MCF 10A (cell line): Measurements from ENCODE around the gene ZNF136. TPM values are rescaled to one million over a fixed set of nuclear protein-coding genes. Genes with fewer than 3 reads are reported as not detected.

ENCODE experiments used
- BruUV-seq: library from RNA; stranded (reverse); fragments of 400-500 nt; replicated peaks from 2 replicates; lab custom pipeline; 2021; lab: Mats Ljungman, UMichigan
- CTCF ChIA-PET: fragments of 300-600 bp; sonication (Branson Sonifier 250); formaldehyde crosslinking; extraction: SDS; loops from one replicate; lab custom pipeline; 2021; ENCODE audit warnings: antibody characterized with exemption, inconsistent platforms; lab: Yijun Ruan, JAX
- POLR2A ChIA-PET: fragments of 300-600, 350-650 bp; sonication (Branson Sonifier 250); formaldehyde crosslinking; extraction: SDS; loops from one replicate; lab custom pipeline; 2020; ENCODE audit warnings: antibody characterized with exemption, inconsistent platforms; lab: Yijun Ruan, JAX
- DNase-seq: peaks from one replicate; pipeline ENCODE4 v3.0.0-alpha.2; 2018; ENCODE audit not compliant: unreplicated experiment
- H3K27ac Mint-ChIP-seq: one replicate; pipeline ENCODE4 v1.8.0; 2022; ENCODE audit warnings: mild to moderate bottlenecking, low read depth, mixed read lengths; ENCODE audit not compliant: unreplicated experiment
- H3K27me3 Mint-ChIP-seq: one replicate; pipeline ENCODE4 v1.8.0; 2022; ENCODE audit warnings: mixed read lengths; ENCODE audit not compliant: insufficient read depth, unreplicated experiment
- H3K36me3 Mint-ChIP-seq: one replicate; pipeline ENCODE4 v1.8.0; 2022; ENCODE audit warnings: mild to moderate bottlenecking, moderate library complexity, mixed read lengths; ENCODE audit not compliant: insufficient read depth, unreplicated experiment
- H3K4me1 Mint-ChIP-seq: one replicate; pipeline ENCODE4 v1.8.0; 2022; ENCODE audit warnings: mixed read lengths; ENCODE audit not compliant: insufficient read depth, unreplicated experiment
- H3K4me3 Mint-ChIP-seq: one replicate; pipeline ENCODE4 v1.8.0; 2022; ENCODE audit warnings: mild to moderate bottlenecking, moderate library complexity, mixed read lengths; ENCODE audit not compliant: unreplicated experiment
- H3K9me3 Mint-ChIP-seq: one replicate; pipeline ENCODE4 v1.8.0; 2022; ENCODE audit warnings: mixed read lengths; ENCODE audit not compliant: unreplicated experiment
- intact Hi-C: fragments of 100-400 bp; cut with micrococcal nuclease; formaldehyde crosslinking; loops from 2 replicates; pipeline ENCODE4 v1.14.1; 2022
- total RNA-seq: library from RNA; stranded (reverse); gene quantifications from 2 replicates; pipeline ENCODE4 v1.2.3, GENCODE V29; 2022
- TF ChIP-seq, protein P1 (sequence below): fragments of 200-600 bp; IDR thresholded peaks from one replicate; pipeline ENCODE4 v1.8.0; 2022; ENCODE audit warnings: antibody characterized with exemption, mild to moderate bottlenecking; ENCODE audit not compliant: unreplicated experiment

Gene ZNF136
- total RNA-seq, 1 experiment from 2014 or later, result 3.7 TPM

DNA sequence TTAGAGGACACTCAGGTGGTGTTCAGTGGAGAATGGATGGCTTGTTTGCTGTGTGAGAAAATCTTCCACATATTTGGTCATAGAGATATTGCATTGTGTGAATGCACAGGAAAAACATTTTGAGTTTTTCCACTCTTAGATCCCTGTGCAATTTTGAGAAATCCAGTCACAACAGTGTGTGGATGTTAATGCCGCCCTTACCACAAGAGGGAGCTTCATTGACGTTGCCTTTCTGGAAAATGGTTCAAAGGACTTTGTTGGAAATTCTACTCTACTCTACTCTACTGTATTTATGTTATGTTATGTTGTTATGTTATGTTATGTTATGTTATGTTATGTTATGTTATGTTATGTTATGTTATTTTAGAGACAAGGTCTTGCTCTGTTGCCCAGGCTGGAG, 36.2 kb upstream of the ZNF136 start:
- intact Hi-C loops, result no loop called here
- CTCF ChIA-PET, result interaction anchor here (0.8 to 1.4 kb wide), 3 partner anchors 14 to 202 kb away, joined by 3 to 5 read pairs (median 4); partner anchors contain the start of gene ZNF700
- H3K36me3 Mint-ChIP-seq, result peaks cover 6% of the 10 kb centered on the region

DNA sequence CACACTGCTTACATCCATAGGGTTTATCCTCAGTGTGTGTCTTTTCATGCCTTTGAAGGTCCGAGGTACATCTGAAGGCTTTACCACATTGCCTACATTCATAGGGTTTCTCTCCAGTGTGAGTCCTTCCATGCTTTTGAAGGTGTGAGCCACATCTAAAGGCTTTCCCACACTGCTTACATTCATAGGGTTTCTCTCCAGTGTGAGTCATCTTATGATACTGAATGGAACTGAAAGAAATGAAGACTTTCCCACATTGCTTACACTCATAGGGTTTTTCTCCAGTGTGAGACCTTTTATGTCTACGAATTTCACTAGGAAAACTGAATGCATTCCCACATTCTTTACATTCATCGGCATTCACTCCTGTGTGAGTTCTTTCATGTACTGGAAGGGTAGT, 29.8 kb upstream of the ZNF136 start:
- H3K4me3 Mint-ChIP-seq, result no peak overlapping the region
- H3K36me3 Mint-ChIP-seq, result peaks cover 43% of the 10 kb centered on the region
- no peaks in the 10 kb centered on the region for H3K27me3 Mint-ChIP-seq
- H3K4me1 Mint-ChIP-seq, result peaks cover 6% of the 10 kb centered on the region
- no peak overlapping the region for H3K27ac Mint-ChIP-seq
- TF ChIP-seq, protein P1, sequence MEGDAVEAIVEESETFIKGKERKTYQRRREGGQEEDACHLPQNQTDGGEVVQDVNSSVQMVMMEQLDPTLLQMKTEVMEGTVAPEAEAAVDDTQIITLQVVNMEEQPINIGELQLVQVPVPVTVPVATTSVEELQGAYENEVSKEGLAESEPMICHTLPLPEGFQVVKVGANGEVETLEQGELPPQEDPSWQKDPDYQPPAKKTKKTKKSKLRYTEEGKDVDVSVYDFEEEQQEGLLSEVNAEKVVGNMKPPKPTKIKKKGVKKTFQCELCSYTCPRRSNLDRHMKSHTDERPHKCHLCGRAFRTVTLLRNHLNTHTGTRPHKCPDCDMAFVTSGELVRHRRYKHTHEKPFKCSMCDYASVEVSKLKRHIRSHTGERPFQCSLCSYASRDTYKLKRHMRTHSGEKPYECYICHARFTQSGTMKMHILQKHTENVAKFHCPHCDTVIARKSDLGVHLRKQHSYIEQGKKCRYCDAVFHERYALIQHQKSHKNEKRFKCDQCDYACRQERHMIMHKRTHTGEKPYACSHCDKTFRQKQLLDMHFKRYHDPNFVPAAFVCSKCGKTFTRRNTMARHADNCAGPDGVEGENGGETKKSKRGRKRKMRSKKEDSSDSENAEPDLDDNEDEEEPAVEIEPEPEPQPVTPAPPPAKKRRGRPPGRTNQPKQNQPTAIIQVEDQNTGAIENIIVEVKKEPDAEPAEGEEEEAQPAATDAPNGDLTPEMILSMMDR, result no peak
- DNase-seq, result no peak
- no TSS peak for BruUV-seq
- POLR2A ChIA-PET, result no interaction called here
- intact Hi-C loops, result no loop called here
- peaks cover 9% of the 10 kb centered on the region for H3K9me3 Mint-ChIP-seq
- CTCF ChIA-PET, result interaction anchor here (0.9 kb wide), 1 partner anchor 210 kb away, joined by 4 read pairs; no protein-coding TSS in a partner anchor

More for the DNA sequence above, 36.2 kb upstream of the ZNF136 start:
- TF ChIP-seq, protein P1, result peak; percentile 31
- no peak overlapping the region for H3K4me3 Mint-ChIP-seq
- DNase-seq, result peak; percentile 6
- peaks cover 8% of the 10 kb centered on the region for H3K9me3 Mint-ChIP-seq
- H3K4me1 Mint-ChIP-seq, result no peaks in the 10 kb centered on the region
- POLR2A ChIA-PET, result no interaction called here
- BruUV-seq, result no TSS peak
- no peaks in the 10 kb centered on the region for H3K27me3 Mint-ChIP-seq
- no peak overlapping the region for H3K27ac Mint-ChIP-seq

DNA sequence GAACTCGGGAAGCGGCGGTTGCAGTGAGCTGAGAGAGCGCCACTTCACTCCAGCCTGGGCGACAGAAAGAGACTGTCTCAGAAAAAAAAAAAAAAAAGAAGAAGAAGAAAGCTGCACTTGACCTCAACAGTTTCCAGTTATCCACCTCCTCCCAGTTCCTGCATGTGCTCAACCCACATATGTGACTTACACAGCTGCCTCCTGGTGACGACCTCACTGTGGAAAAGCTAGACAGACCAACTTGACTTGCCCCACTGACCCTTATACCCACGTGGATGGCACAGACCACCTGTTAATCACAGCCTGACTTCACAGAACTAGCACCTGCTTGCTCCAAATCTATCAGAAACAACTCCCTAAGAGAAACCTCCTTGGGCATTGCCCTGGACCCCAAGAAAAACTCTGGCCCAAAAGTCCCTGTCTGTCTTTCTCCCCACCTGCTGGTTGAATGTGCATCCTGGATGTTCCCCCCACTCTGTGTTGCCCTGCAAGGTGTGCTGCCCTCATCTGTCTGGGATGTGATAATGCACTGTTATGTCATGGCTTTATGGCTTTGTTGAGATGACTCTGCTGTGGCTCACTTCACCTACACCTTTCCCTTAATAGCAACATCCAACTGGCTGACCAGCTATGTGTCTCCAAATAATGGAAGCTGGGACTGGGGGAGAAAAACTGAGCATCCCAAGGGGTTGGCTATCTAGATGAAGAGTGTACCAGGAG, 25.5 kb upstream of the ZNF136 start:
- Mint-ChIP-seq H3K36me3 (peaks cover 56% of the 10 kb centered on the region), H3K4me3 (peak overlapping the region; percentile 47), H3K27ac (no peak overlapping the region), H3K9me3 (peaks cover 7% of the 10 kb centered on the region), H3K4me1 (peaks cover 22% of the 10 kb centered on the region), H3K27me3 (no peaks in the 10 kb centered on the region)
- TF ChIP-seq, protein P1, result no peak
- ChIA-PET POLR2A (interaction anchor here (0.6 kb wide), 1 partner anchor 870 kb away, joined by 4 read pairs; no protein-coding TSS in a partner anchor), CTCF (interaction anchor here (0.6 to 1.1 kb wide), 2 partner anchors 46 to 78 kb away, joined by 3 to 4 read pairs; no protein-coding TSS in a partner anchor)
- BruUV-seq, result no TSS peak
- intact Hi-C loops, result no loop called here
- no peak for DNase-seq

DNA sequence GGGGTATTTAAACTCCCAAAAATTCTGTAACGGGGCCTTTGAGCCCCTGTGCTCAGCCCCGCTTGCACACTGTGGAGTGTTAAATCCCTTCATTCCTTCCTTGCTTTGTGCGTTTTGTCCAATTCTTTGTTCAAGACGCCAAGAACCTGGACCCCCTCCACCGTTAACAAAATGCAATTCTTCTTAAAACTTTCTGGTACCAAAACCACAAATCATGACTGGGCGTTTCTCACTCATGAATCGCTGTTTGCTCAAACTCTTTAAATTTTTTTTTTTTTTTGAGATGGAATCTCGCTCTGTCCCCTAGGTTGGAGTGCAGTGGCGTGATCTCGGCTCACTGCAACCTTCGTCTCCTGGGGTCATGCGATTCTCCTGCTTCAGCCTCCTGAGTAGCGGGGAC, 23.6 kb upstream of the ZNF136 start:
- Mint-ChIP-seq H3K27ac (peak overlapping the region; percentile 93), H3K36me3 (peaks cover 40% of the 10 kb centered on the region), H3K9me3 (peaks cover 7% of the 10 kb centered on the region), H3K4me3 (peak overlapping the region; percentile 83), H3K4me1 (peaks cover 22% of the 10 kb centered on the region), H3K27me3 (no peaks in the 10 kb centered on the region)
- intact Hi-C loops, result no loop called here
- no TSS peak for BruUV-seq
- CTCF ChIA-PET, result interaction anchor here (0.5 to 3.5 kb wide), 4 partner anchors 151 to 259 kb away, joined by 3 to 51 read pairs (median 4); partner anchors contain the start of gene ZNF700
- TF ChIP-seq, protein P1, result no peak
- POLR2A ChIA-PET, result interaction anchor here (1.4 to 2.9 kb wide), 4 partner anchors 24 to 216 kb away, joined by 3 to 42 read pairs (median 23); partner anchors contain the start of genes ZNF136 and ZNF700
- DNase-seq, result no peak
